GM21423 (cell line): ENCODE data around the gene ALDH1A3.

Experiments
- ATAC-seq: cut with Tn5 transposase; IDR thresholded peaks from one replicate; pipeline ENCODE4 v1.9.1; 2021; ENCODE audit warnings: mild to moderate bottlenecking, moderate library complexity; ENCODE audit not compliant: unreplicated experiment

Gene ALDH1A3

DNA sequence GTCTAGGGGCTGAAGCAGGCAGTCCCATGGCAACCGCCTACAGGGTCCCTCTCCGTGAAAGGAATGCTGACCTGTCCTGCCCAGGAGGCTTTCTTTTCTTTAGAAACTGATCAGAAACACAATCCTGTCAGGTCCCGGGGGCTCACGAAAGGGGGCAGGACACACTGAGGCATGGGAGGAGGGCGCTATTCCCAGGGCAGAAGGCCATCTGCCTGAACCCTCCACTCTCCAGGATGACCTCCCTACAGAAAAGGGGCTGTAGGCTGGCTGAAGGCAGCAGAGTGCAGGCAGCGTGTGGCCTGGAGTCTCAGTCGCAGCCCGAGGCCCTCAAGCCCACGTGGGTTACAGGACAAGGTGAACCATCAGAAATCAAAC, 21.2 kb downstream of the ALDH1A3 start:
- no peak for ATAC-seq

DNA sequence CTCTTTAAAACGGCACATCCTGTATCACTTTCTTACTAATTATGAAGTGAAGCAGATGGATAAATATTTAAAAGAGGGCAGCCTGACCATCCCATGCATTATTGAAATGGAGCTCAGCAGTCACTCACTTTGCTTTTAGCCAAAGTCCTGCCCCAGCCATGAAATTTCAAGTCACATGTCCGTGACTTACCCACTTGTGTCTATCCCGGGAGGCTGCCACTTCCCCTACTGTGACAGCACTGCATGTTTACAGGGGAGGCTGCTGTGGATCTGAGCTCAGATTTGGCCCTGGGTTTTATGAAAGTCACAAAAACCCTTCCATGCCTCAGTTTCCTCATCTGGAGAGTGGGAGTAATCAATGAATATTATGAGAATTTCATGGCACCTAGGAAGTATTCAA, 21.7 kb downstream of the ALDH1A3 start:
- no peak for ATAC-seq

DNA sequence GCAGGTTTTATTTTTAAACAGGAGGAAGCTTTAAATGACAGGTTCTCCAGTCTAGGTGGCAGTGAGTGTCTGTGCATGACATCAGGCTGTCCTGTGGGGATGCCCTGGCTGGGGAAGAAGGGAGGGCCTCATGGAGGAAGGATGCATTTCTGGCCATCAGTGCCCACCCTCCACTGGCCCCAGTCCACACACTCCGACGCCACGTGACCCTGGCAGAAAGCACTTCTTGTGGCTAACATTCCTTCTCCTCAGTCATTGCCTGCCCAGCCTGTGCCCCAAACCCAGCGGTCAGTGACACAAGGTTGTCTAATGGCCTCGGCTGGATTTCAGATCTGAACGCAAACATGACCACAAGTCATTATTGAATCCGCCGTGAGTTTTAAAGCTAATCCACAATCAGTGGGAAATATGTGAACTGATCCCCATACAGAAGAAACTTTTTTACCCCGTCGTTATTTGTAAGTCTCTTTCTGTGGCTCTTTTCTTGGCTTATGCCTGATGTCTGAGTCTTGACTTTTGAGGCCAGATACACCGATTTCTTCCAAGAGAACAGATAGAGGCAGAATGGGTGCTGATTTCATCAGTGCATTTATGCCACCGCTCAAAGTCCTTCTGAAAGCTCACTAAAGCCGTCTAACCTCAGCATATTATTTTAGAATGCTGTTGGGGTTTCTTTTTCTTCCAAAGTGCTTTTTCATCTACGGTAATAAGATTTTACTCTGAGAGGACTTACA, 22.2 kb downstream of the ALDH1A3 start:
- no peak for ATAC-seq

DNA sequence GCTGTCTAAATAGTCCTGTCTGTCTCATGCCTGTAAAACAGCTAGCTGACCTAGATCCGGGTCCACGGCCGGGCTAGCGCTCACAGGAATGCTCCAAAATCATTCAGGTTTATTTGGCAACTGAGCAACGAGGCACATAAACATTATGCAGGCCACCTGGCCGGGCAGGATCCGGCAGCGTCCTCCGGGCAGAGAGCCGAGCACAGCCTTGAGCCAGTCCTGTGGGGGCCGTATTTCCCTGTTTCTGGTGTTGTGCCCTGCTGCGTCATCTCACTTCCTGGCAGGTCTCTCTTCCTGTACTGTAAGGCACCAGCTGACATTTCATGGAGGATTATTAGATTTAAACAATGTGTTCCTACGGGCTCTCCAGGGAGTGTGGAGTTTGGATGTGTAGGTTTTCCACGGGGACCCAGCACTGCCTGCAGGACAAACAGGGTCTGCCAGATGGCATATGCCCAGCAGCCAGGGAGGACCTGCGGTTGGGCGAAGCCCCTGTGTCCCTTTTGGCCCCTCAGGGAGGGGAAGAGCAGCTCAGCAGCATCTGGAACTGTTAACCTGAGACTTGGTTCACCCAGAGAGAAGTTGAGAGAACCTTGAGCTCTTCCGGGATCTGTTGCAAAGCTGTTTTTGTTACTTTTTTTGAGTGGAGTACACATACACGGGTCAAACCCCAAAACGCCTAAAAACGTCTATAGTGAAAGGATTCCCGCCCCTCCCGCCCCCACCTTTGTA, 23.0 kb downstream of the ALDH1A3 start:
- ATAC-seq: no peak

DNA sequence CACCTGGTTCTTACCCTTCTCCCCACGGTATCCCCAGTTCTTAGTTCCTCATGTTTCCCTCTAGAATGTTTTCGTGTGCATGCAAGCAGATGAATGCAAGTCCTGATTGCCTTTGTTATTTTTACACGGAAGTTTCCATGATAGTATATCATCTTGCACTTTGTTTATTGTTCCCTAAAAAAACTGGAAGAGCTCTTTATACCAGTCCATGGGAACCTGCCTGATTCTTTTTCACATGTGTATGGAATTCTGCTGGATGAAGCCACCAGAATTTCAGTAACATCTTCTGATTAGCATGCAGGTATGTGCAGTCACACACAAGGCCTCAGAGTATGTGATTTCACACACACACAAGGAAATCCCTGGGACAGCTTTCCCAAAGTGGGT, 23.5 kb downstream of the ALDH1A3 start:
- ATAC-seq: no peak

DNA sequence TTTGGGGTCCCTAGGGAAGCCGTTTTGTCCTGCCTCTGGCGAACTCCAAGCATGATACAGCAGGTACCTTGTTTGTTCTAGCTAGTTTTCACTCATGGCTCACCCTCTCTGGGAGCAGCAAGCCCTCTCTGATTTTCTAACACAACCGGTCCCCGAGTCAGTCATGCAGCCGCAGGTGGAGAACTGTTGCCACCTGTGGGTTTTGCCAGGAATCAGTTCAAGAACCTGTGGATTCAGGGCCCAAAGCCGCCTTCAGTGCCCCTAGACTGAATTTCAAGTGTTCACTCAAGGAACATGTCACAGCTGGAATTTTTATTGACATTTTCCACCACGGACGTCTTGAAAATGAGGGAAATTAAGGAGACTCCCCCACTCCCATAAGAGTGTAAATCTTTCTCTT, 26.2 kb downstream of the ALDH1A3 start:
- no peak for ATAC-seq

DNA sequence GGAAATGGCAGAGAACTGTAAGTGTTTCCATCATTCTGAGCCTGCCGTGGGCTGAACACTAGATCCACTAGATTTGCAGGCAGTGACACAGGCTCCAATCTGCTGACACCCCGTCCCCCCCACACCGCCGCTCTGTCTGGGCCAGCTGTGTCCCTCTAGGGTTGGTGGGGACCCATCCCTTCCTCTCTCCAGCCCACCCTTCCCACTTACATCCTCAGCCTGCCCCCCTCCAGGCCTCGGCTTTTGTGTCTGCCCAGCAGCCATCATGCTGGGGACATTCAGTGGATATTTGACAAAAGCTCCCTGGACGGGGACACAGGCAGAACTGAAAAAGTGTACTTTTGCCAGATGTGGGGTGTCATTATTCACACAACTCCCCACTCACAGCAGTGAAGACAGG, 28.8 kb downstream of the ALDH1A3 start:
- no peak for ATAC-seq

DNA sequence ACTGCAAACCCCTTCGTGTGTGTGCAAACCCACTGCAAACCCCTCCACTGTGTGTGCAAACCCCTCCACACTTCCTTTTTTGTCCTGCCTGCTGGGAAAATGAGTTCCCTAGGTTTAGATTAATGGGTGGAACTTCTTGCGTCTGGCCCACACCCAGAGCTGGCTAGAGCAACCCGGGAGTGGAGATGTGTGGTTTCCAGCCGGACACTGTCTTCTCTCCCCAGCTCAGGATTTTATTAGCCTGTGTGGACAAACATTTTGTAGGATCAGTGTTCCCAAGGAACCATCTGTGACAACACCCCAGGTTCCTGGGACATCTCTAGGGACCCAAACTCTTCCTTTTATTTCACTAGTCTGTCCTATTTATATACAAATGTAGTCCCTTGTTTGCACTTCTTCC, 29.9 kb downstream of the ALDH1A3 start:
- ATAC-seq: no peak

DNA sequence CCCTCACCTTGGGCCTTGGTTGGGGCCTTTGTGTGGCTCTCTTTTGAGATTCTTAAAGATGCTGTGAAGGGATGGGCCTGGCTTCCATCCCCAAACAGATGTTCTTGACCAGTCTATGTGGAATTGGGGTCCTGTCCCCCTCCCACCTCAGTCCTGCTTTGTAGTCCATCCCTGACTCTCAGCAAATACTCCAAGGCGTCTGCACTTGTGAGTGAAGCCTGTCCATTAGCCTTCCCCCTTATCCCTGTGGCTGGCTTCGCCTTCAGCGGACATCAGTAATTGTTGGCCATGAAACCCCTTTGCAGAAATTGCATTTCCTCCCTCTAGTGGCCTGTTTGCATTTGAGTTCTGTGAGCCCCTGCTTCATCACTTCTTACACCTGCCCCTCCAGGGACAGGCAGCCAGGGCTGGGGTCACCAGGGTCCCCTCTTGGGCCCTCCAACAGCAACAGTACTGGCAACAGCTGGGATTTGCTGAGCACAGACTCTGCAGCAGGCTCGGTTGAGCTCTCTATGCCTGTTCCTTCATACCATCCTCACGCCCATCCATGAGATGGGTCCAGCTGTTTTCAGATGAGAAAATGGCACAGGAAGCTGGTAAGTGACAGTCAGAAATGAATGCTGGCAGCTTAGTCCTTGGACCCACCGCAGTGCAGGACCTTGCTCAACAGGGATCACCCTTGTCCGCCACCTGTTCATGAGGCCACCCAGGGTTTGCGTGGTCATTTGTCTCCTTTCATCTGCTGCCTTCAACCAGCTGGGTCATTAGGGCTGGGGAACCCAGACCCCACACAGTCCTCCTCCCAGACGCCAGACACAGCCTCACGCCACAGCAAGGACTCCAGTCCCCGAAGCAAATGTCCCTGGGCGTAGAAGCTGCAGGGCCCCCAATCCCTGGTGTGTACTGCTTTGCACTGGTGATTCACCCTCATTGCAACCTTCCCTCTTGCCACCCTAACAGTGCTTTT, 30.6 kb downstream of the ALDH1A3 start:
- no peak for ATAC-seq

DNA sequence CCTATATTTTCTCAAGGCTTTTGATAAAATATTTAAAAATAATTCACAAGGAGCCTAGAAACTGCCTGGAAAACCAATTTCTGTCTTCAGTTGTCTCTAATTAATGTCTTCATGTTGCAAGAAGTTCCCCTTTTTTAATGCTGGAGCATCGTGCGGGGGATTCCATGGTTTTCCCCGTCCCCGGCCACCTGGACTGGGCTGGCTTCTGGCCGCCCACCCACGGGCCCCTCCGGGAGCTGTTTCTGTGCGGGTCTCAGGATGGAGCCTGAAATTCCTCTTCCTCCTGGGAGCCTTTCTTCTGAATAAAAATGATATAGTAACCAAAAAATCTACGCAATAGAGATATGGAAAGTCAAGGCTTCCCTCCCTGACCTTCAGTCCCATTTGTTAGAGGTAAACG, 31.5 kb downstream of the ALDH1A3 start:
- ATAC-seq: no peak

DNA sequence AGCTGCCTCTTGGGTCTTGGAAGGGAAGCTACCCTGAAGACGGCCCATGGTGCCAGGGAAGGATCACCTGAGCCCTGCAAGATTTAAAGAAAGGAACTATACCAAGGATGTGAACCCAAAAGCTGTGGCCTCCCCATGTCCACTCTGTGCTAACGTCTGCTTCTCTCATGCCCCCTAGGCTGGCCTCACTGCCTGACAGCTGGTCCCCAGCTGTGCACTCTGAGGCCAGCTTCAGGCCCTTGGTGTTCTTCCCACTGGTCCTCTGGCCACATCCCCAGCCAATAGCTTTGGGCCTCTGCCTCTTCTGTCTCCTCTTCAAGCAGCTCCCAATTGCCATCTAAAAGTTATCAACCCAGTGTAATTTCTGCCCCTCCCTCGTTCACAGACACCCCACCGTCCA, 34.3 kb downstream of the ALDH1A3 start:
- ATAC-seq: no peak

DNA sequence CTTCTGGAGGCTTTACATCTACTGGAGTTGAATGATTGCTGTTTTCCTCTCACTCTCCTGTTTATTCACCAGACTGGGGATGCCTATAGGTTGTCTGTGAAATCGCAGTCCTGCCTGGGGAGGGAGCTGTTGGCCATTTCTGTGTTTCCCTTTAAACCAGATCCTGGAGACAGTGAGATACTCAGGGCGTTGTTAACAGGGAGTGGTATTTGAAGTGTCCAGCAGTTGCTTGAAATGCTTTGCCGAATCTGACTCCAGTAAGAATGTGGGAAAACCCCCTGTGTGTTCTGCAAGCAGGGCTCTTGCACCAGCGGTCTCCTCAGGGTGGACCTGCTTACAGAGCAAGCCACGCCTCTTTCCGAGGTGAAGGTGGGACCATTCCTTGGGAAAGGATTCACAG, 35.2 kb downstream of the ALDH1A3 start:
- no peak for ATAC-seq

DNA sequence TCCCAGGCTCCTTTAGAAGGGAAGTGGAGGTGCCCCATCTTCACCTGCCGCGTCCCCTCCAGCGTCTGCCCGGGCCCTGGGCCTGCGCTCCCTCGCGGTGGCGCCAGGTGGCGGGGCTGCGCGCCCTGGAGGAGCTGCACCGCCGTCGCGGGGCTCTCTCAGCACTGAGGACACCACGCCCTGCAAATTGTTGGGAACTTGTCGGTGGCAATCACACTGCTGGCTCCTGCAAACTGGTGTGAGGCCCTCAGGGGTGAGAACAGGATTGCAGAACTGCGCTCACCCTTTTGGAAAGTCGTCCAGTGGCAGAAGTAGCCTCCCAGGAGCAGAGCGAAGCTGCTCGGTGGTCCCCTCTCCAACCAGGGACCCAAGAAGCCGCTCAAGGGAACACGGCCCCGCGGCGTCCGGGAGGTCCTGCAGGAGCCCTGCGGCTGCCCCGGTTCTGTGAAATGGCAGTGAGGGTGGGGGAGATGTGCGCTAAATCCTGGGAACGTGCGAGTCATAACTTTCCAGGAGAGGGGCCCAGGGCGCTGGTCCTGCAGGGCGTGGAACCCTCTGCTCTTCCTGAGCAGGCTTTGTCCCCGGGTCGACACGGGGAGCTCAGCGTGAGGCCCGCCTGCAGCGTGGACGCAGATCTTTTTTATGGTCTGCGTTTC, 38.5 kb downstream of the ALDH1A3 start:
- ATAC-seq: peak; percentile 63

DNA sequence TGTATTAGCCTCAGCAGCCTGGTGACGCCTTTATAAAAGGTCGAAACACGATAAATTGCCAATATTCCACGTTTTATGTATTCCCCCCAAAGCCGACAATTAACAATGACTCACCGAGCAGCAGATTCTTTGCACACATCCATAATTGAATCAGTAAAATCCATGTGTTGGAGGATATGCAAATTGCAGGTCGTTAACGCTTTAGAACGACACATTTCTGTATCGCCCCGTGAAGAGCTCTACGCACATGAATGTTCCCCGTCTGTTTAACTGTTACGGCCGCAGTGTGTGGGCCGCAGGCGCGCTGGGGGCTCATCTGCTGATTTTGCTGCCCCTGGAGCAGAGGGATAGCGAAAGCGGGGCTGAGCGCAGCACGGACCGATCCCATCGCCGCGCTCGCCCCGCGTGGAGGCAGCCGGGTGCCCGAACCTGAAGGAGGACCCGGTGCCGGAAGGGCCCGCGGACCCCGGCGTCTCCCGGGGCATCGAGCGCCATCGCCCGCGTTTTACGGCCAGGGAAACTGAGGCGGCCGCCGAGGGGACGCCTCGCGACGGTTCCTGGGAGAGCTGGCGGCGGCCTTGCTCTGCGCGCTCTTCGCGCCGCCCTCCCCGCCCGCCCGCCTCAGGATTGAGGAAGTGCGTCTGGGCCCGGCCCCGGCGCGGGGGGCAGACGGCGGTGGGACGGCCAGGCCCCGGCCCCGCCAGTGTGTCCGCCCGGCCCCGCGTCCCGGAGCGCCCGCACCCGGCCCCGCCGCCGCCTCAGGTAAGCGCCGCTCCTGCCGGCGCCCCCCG, 39.3 kb downstream of the ALDH1A3 start, which contains the start of gene LRRK1:
Gene LRRK1 (plus strand): TSS at position 668 of the 791 bp plus-strand sequence. CDS start 5,276 bp downstream, outside the sequence.
- ATAC-seq: peak; percentile 20

DNA sequence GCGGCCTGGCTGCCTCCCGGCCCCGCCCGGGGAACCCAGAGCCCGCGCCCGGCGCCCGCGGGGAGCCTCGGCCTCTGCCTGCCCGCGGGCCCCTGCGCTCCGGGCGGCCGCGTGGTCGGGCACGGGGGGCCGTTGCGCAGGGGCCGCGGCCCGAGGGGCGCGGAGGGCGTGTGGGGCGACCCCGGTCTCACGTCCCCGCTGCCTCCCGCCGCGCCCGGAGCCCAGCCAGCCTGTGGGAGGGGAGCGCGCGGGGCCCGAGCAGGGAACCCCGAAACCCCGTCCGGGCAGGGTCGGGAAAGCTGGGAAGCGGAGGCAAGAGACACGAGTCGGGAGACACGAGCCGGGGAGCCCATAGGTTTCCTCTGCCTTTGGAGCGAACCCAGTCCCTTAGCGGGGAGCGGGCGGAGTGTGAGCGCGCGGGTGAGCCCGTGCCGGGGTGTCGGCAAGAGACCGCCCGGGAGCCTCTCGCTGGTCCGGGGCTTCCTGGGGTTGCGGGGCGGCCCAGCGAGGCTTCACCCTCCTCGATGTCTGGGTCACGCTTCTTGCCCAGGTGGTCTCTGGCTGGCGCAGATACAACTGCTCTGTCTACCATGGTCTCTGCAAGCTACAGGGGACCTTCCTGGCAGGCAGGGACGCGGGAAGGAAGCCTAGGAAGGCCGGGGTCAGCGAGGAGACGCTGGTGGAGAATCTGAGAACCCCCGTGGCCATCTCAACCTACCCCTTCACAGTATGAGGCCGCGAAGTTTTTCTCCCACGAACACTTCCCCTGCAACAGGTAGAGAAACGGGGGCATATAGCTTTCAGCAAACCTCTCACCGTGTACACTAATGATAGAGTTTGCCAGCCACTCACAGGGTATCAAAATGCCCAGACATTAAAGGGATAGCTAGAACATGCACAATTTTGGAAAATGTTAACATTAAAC, 40.1 kb downstream of the ALDH1A3 start:
- ATAC-seq: peak; percentile 11

DNA sequence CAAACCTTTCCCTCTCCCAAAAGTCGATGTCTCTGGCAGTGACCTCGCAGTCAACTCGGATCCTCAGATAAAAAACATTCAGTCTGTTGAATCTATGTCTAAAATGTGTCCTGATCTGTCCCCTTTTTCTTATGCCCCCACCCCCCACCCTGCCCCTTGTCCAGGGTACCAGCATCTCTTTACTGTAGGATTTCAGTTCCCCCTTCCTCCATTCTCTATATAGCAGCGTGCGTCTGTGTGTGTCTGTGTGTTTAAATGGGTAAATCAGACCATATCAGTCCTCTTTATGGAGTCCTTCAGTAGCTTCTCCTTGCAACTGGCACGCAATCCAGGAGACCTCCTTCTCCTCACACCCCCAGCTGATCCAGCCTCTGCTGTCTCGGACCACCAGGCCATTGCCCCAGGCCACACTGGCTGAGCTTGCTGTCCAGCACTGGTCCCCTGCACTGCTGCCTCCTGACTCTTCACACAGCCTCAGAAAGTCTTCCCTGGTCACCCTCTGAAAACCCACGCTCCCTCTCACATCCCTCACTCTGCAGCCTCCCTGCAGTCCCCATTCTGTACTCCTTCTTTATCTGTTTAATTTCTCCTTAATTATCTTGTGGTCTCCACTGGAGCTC, 41.0 kb downstream of the ALDH1A3 start:
- no peak for ATAC-seq

DNA sequence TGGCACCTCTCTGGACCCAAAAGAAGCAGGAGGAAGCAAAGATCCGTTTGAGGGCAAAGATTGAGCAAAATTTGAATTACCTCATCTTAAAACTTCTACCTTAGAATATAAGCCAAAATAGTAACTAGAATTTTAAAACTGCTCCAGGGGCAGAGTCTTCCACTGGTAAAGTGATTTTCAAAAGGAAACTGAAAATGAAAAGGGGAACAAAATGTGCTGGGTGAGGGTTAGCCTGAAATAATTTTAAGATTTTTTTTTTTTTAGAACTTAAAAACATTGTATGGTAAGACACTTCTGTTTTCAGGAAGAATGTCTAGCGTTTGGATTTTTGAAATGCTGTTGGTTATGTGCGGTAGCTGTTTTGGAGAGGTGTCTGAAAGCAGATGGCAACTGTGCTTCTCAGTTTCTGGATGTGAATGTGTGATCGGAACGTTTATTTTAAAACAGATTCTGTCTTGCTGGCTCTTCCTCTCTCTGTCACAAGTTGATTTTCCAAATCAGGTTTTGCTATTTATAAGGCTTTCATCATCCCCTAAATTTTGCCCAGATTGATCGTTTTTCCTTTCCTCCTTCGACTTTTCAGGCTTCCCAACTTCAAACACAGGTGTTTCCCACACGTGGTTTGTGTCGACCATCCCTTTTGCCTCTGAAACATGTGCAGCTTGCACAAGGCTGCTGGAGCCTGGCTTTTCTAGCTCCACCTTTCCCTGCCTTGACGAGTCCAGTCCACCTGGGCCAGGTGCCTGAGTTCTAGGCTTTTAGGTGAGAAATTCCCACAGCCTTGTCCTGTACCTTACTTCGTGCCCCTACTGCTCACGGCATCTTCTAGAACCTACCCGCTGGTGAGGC, 42.8 kb downstream of the ALDH1A3 start:
- ATAC-seq: no peak

DNA sequence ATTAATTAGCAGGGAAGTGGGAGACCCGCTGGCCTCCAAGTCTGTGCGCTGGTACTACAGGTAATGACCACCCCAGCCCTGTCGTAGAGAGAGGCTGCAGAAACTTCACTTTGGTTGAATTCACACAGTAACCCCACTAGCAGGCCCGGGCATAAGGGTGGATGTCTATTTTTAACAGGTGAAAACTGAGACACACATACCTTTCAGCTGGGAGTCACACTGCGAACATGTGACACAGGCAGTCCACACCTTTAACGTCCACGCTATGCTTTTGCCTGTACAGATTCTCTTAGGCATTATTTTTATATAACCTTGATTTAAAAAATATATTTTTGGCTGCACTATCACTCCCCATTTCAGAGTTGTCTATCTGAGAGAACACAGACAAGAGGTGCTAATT, 43.4 kb downstream of the ALDH1A3 start:
- no peak for ATAC-seq
